ENCODE results near the gene WWOX. TPM values are rescaled to one million over a fixed set of nuclear protein-coding genes. Genes with fewer than 3 reads are reported as not detected.
A peak's percentile ranks its signal among the peaks of the same experiment; 100 is the strongest.

Gene WWOX
- total RNA-seq, 6 experiments from 2014 or later, result 13.0 to 24.3 (median 16.5) TPM

DNA sequence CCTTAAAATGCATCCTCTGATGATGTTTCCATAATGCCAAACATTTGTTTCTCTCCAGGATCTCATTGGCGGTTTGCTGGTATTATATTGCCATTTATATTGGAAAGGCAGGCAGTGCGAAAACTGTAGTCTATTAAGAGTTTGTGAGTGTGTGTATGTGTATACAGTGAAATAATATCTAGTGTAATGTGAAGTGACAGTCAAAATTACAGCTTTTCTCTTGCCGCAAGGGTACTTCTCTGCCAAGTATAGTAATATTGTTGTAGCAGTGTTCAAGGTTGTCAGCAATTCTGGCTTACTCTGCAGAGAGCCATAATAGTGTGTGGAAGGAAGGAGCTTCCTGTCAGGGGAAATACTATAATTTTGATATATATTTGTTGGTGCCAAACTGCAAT, 178.6 kb downstream of the WWOX start:
- Histone ChIP-seq H3K27me3 (no peaks in the 10 kb centered on the region), H3K27ac (no peak overlapping the region), H3K9me3 (no peaks in the 10 kb centered on the region), H3K36me3 (no peaks in the 10 kb centered on the region), H3K4me1 (no peaks in the 10 kb centered on the region), H3K4me3 (no peak overlapping the region)
- intact Hi-C loops (cut with DNase I), result no loop called here
- no peak for DNase-seq
- TF ChIP-seq, protein P1, sequence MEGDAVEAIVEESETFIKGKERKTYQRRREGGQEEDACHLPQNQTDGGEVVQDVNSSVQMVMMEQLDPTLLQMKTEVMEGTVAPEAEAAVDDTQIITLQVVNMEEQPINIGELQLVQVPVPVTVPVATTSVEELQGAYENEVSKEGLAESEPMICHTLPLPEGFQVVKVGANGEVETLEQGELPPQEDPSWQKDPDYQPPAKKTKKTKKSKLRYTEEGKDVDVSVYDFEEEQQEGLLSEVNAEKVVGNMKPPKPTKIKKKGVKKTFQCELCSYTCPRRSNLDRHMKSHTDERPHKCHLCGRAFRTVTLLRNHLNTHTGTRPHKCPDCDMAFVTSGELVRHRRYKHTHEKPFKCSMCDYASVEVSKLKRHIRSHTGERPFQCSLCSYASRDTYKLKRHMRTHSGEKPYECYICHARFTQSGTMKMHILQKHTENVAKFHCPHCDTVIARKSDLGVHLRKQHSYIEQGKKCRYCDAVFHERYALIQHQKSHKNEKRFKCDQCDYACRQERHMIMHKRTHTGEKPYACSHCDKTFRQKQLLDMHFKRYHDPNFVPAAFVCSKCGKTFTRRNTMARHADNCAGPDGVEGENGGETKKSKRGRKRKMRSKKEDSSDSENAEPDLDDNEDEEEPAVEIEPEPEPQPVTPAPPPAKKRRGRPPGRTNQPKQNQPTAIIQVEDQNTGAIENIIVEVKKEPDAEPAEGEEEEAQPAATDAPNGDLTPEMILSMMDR (IDR thresholded peaks at IDR 0.05), result no peak
- no peak for TF ChIP-seq POLR2A (IDR thresholded peaks at IDR 0.05)
- no peak for ATAC-seq
- 90% methylated on average over 3 of the region's 3 CpGs for WGBS (ENCODE audit: insufficient coverage, low coverage, low lambda C conversion rate, missing lambda C conversion rate)

DNA sequence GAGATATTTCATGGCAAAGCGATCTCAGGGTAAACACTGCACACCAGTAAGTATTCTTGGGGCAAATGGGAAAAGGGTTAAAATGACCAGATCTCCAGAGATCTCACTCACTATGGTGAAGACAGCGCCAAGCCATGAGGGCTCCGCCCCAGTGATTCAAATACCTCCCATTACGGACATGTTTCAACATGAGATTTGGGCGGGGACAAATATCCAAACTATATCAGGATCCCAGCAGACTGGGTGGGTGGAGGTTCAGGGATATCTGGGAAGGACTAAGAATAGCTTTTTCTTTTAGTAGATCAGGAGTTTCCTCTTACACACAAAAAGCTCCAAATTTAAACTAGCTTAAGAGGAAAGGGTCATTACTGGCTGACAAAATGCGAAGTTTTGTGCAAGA, 181.7 kb downstream of the WWOX start:
- no peak for DNase-seq
- no peaks in the 10 kb centered on the region for H3K9me3 ChIP-seq
- no peak for ATAC-seq
- H3K4me1 ChIP-seq, result peaks cover 0 to 5% (median 2%) of the 10 kb centered on the region in 4 donors
- no peaks in the 10 kb centered on the region for H3K36me3 ChIP-seq
- H3K4me3 ChIP-seq, result no peak overlapping the region
- WGBS (ENCODE audit: insufficient coverage, low coverage, low lambda C conversion rate, missing lambda C conversion rate), result 72% methylated on average over 6 of the region's 6 CpGs
- no peaks in the 10 kb centered on the region for H3K27me3 ChIP-seq
- no peak for TF ChIP-seq POLR2A (IDR thresholded peaks at IDR 0.05)
- TF ChIP-seq, protein P1 (IDR thresholded peaks at IDR 0.05), result no peak
- intact Hi-C loops (cut with DNase I), result no loop called here
- H3K27ac ChIP-seq, result no peak overlapping the region

DNA sequence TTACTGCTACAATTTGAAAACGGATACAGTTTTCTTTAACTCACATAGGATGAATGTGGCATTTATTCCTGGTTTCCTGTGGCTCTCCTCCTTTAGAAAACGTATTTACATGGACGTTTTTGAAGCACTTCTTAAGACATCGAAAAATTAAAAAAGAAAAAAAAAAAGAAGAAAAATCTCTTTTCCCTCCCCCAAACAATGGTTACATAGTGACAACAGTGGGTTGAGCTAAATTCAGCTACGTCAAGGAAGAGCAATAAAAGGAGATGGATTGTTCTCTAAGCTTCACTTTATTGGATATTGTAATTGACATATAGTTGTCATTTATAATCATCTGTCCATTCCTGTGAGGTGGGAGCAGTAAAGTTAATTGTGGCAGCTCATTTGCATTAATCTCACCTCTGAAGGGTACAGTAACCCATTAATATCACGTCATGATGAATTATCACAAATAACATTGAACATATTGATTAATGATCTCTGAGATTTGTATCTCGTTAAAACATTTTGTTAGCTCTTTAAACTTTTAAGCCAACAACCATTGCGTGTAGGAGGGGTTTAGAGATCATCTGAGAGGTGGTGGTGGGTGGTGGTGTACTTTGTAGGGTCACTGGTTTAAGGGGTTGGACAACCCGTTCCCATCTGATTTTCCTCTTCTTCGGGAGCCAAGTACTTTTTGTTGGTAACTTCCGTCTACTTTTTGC, 184.2 kb downstream of the WWOX start:
- intact Hi-C loops (cut with DNase I), result no loop called here
- DNase-seq (no peak), ATAC-seq (no peak)
- Histone ChIP-seq H3K4me1 (peaks cover 0 to 5% (median 2%) of the 10 kb centered on the region in 4 donors), H3K4me3 (no peak overlapping the region), H3K27me3 (no peaks in the 10 kb centered on the region), H3K27ac (peak overlapping the region in 2 of 3 donors; percentile 61 to 68), H3K9me3 (no peaks in the 10 kb centered on the region), H3K36me3 (no peaks in the 10 kb centered on the region)
- WGBS (ENCODE audit: insufficient coverage, low coverage, low lambda C conversion rate, missing lambda C conversion rate), result 69% methylated on average over 11 of the region's 11 CpGs
- TF ChIP-seq, protein P1 (IDR thresholded peaks at IDR 0.05), result no peak
- no peak for TF ChIP-seq POLR2A (IDR thresholded peaks at IDR 0.05)

- H3K4me3 ChIP-seq, result peak overlapping the region in 2 of 3 donors; percentile 1 to 25
- no peak for ATAC-seq
- TF ChIP-seq, protein P1 (IDR thresholded peaks at IDR 0.05), result no peak
- TF ChIP-seq POLR2A (IDR thresholded peaks at IDR 0.05), result no peak
- H3K27ac ChIP-seq, result peak overlapping the region in 2 of 3 donors; percentile 61 to 68
- 33% methylated on average over 1 of the region's 1 CpG for WGBS (ENCODE audit: insufficient coverage, low coverage, low lambda C conversion rate, missing lambda C conversion rate)
- intact Hi-C loops (cut with DNase I), result no loop called here
- peaks cover 0 to 5% (median 2%) of the 10 kb centered on the region in 4 donors for H3K4me1 ChIP-seq
- no peak for DNase-seq
- H3K9me3 ChIP-seq, result no peaks in the 10 kb centered on the region
- H3K27me3 ChIP-seq, result no peaks in the 10 kb centered on the region
- no peaks in the 10 kb centered on the region for H3K36me3 ChIP-seq
Measured at GRCh38 chr16:78284326-78284725, 184.9 kb downstream of the WWOX start.

All from right lobe of liver (tissue), 6 donors.